ENCODE results near the gene TIMM50. TPM values are rescaled to one million over a fixed set of nuclear protein-coding genes. Genes with fewer than 3 reads are reported as not detected.

The TIMM50 gene
- total and polyA plus RNA-seq, 12 donors = 67.3 to 160 (median 79.9) TPM

DNA sequence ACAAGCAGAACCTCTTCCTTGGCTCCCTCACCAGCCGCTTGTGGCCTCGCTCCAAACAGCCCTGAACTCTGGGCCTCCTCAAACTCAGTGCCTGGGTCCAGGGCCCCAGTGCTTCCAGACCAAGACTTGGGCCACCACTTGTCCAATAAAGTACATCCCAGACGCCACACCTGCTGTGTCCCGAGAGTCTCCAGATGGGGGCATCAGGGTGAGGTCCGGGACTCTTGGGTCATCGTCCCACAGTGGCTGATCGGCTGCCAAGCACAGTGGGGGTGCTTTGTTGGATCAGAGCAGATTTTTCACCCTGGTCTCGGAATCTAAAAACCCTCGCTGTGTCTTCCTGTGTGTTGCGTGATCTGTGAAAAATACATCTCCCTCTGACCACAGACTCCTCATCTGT is 9.1 kb downstream of the TIMM50 start:
- DNase-seq = no peak
- no peak overlapping the region for H3K4me3 ChIP-seq
- no peak for ATAC-seq
- WGBS, 2 donors = 78 to 81% methylated on average over 10 of the region's 10 CpGs
- H3K27me3 ChIP-seq = no peaks in the 10 kb centered on the region
- H3K27ac ChIP-seq = no peak overlapping the region
- intact Hi-C loops (cut with DNase I) = loop anchor here in 1 of 10 donors (10.0 kb wide), 1 partner anchor 45 kb away; the partner anchor contains the start of gene EID2B
- H3K4me1 ChIP-seq = no peaks in the 10 kb centered on the region
- TF ChIP-seq, protein P1, sequence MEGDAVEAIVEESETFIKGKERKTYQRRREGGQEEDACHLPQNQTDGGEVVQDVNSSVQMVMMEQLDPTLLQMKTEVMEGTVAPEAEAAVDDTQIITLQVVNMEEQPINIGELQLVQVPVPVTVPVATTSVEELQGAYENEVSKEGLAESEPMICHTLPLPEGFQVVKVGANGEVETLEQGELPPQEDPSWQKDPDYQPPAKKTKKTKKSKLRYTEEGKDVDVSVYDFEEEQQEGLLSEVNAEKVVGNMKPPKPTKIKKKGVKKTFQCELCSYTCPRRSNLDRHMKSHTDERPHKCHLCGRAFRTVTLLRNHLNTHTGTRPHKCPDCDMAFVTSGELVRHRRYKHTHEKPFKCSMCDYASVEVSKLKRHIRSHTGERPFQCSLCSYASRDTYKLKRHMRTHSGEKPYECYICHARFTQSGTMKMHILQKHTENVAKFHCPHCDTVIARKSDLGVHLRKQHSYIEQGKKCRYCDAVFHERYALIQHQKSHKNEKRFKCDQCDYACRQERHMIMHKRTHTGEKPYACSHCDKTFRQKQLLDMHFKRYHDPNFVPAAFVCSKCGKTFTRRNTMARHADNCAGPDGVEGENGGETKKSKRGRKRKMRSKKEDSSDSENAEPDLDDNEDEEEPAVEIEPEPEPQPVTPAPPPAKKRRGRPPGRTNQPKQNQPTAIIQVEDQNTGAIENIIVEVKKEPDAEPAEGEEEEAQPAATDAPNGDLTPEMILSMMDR (IDR thresholded peaks at IDR 0.05) = no peak
- peaks cover 0 to 75% (median 42%) of the 10 kb centered on the region in 9 donors for H3K36me3 ChIP-seq
- no peaks in the 10 kb centered on the region for H3K9me3 ChIP-seq

DNA sequence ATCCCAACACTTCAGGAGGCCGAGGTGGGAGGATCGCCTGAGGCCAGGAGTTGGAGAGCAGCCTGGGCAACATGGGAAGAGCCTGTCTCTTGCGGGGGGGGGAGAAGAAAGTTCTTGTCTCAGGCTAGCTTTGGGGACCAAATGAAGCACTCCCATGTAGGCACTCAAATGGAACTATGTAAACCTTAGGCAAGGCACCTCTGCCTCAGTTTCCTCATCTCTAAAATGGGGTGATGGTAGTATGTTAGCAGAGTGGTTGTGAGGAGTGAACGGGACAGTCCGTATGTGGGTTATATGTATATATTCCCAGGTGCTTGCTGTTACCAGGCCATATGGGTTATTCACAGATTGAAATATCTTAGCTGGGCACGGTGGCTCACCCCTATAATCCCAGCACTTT is 11.6 kb downstream of the TIMM50 start:
- no peak for DNase-seq
- Histone ChIP-seq H3K27ac (no peak overlapping the region), H3K9me3 (no peaks in the 10 kb centered on the region), H3K4me3 (no peak overlapping the region), H3K36me3 (peaks cover 0 to 50% (median 29%) of the 10 kb centered on the region in 9 donors), H3K4me1 (no peaks in the 10 kb centered on the region), H3K27me3 (peaks cover 0 to 21% (median 15%) of the 10 kb centered on the region in 7 donors)
- intact Hi-C loops (cut with DNase I) = no loop called here
- no peak for ATAC-seq
- WGBS, 2 donors = 92 to 93% methylated on average over 6 of the region's 6 CpGs
- TF ChIP-seq, protein P1 (IDR thresholded peaks at IDR 0.05) = no peak

DNA sequence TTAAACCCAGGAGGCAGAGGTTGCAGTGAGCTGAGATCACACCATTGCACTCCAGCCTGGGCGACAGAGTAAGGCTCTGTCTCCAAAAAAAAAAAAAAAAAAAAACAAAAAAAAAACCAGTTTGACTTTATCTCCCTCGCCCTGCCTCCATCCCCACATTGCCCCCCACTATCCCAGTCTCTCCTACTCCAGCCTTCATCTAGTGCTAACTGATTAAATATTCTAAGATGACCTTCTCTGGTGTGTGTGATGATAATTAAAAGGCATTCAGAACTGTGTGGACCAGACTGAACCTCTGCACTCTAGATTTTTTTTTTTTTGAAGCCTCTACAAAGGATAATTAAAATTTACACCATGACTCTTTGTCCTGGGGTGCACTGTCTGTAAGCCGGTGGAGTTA is 12.2 kb downstream of the TIMM50 start:
- WGBS, 2 donors = 79 to 93% methylated on average over 2 to 3 of the region's 3 CpGs
- Histone ChIP-seq H3K27ac (no peak overlapping the region), H3K36me3 (peaks cover 0 to 45% (median 28%) of the 10 kb centered on the region in 9 donors), H3K4me3 (no peak overlapping the region), H3K4me1 (peaks cover 0 to 4% (median 3%) of the 10 kb centered on the region in 9 donors), H3K27me3 (peaks cover 0 to 27% (median 20%) of the 10 kb centered on the region in 7 donors), H3K9me3 (no peaks in the 10 kb centered on the region)
- intact Hi-C loops (cut with DNase I) = no loop called here
- TF ChIP-seq, protein P1 (IDR thresholded peaks at IDR 0.05) = no peak
- ATAC-seq (no peak), DNase-seq (no peak)

DNA sequence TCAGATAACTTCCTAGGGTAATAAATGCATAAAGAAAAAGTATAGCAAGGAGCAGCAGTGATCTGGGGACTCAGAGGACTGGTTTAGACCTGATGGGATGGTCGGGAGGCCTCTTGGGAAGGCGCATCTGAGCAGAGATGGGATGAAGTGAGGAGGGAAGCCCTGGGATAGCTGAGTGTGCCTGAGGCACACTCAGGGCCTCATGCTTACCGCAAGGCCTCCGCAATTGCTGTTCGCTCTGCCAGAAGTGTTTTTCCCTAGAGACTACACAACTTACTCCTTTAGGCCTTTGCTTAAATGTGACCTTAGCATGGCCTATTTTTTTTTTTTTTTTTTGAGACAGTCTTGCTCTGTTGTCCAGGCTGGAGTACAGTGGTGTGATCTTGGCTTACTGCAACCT is 14.0 kb downstream of the TIMM50 start:
- H3K27me3 ChIP-seq = peaks cover 9 to 45% (median 39%) of the 10 kb centered on the region in 7 donors
- H3K36me3 ChIP-seq = peaks cover 0 to 26% (median 9%) of the 10 kb centered on the region in 9 donors
- H3K4me1 ChIP-seq = peaks cover 0 to 20% (median 18%) of the 10 kb centered on the region in 9 donors
- no peak for ATAC-seq
- no peak overlapping the region for H3K4me3 ChIP-seq
- no peak for DNase-seq
- TF ChIP-seq, protein P1 (IDR thresholded peaks at IDR 0.05) = no peak
- 76 to 85% methylated on average over 5 of the region's 5 CpGs for WGBS, 2 donors
- intact Hi-C loops (cut with DNase I) = no loop called here
- no peaks in the 10 kb centered on the region for H3K9me3 ChIP-seq
- no peak overlapping the region for H3K27ac ChIP-seq

Measured in heart right ventricle (tissue), 16 donors.